Type B pancreatic cell (in vitro differentiated cells): Measurements from ENCODE around the gene KCNJ4. TPM values are rescaled to one million over a fixed set of nuclear protein-coding genes. Genes with fewer than 3 reads are reported as not detected.

Experiments
- DNase-seq: peaks from one replicate; pipeline ENCODE4 v3.0.0; 2021; ENCODE audit warnings: mixed read lengths; ENCODE audit not compliant: unreplicated experiment; ENCODE audit errors: extremely low spot score
- H3K27ac Mint-ChIP-seq: 2 replicates; pipeline ENCODE4 v1.8.0; 2021; ENCODE audit warnings: mild to moderate bottlenecking, mixed read lengths
- H3K27me3 Mint-ChIP-seq: 2 replicates; pipeline ENCODE4 v1.8.0; 2021; ENCODE audit warnings: mixed read lengths
- H3K36me3 Mint-ChIP-seq: 2 replicates; pipeline ENCODE4 v1.8.0; 2021; ENCODE audit warnings: mixed read lengths
- H3K4me1 Mint-ChIP-seq: one replicate; pipeline ENCODE4 v1.8.0; 2021; ENCODE audit warnings: mixed read lengths; ENCODE audit not compliant: unreplicated experiment
- H3K4me3 Mint-ChIP-seq: 2 replicates; pipeline ENCODE4 v1.8.0; 2021; ENCODE audit warnings: mild to moderate bottlenecking, mixed read lengths
- H3K9me3 Mint-ChIP-seq: 2 replicates; pipeline ENCODE4 v1.8.0; 2021; ENCODE audit warnings: mixed read lengths
- total RNA-seq: library from RNA; stranded (reverse); gene quantifications from 2 replicates; pipeline ENCODE4 v1.2.1, GENCODE V29; 2021; ENCODE audit warnings: low replicate concordance
- TF ChIP-seq, protein P1 (sequence below): fragments of 200-600 bp; sonication (generic); conservative IDR thresholded peaks from 2 replicates; pipeline ENCODE4 v1.5.0; 2021; ENCODE audit warnings: antibody characterized with exemption, mild to moderate bottlenecking

The KCNJ4 gene
- total RNA-seq, 1 donor from 2014 or later = 2.0 TPM

DNA sequence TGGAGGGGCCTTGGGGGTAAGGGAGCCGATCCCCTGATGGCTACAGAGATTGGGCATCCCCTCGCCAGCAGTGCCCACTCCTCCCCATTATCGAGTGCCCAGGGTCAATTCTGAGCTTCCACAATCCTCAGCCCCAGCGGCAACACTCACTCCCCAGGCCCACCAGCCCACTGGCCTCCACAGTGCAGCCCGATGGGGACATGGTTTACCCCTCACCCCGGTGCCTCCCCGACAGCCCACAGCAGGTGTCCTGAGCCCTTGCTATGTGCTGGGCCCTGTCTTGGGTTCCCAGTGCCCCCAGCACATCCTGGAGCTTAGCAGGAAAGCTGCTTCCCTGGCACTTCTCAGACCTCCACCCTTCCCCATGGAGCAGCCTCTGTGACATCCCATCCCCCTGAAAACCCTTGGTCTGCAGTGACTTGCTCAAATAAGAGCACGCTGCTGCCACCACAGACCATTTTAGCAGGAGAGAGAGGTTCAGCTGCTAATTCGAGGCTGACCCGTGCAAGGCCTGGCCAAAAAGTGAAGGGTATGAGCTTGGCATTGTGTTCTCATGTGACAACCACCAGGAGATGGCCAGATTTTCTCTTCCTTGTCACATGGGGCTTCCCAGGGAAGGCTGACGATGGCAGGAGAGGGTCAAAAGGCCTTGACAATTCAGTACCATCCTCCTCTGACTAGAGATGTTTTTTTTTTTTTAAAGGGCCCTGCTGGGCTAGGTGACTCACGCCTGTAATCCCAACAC, 23.6 kb downstream of the KCNJ4 start:
- no peaks in the 10 kb centered on the region for H3K9me3 Mint-ChIP-seq
- DNase-seq = no peak

GRCh38 chr22:38429499-38430068, 25.4 kb downstream of the KCNJ4 start:
- TF ChIP-seq, protein P1, sequence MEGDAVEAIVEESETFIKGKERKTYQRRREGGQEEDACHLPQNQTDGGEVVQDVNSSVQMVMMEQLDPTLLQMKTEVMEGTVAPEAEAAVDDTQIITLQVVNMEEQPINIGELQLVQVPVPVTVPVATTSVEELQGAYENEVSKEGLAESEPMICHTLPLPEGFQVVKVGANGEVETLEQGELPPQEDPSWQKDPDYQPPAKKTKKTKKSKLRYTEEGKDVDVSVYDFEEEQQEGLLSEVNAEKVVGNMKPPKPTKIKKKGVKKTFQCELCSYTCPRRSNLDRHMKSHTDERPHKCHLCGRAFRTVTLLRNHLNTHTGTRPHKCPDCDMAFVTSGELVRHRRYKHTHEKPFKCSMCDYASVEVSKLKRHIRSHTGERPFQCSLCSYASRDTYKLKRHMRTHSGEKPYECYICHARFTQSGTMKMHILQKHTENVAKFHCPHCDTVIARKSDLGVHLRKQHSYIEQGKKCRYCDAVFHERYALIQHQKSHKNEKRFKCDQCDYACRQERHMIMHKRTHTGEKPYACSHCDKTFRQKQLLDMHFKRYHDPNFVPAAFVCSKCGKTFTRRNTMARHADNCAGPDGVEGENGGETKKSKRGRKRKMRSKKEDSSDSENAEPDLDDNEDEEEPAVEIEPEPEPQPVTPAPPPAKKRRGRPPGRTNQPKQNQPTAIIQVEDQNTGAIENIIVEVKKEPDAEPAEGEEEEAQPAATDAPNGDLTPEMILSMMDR = no peak
- H3K27ac Mint-ChIP-seq = no peak overlapping the region
- no peak for DNase-seq
- no peak overlapping the region for H3K4me3 Mint-ChIP-seq
- H3K27me3 Mint-ChIP-seq = no peaks in the 10 kb centered on the region
- H3K36me3 Mint-ChIP-seq = no peaks in the 10 kb centered on the region
- H3K9me3 Mint-ChIP-seq = no peaks in the 10 kb centered on the region
- no peaks in the 10 kb centered on the region for H3K4me1 Mint-ChIP-seq

More for the DNA sequence above, 23.6 kb downstream of the KCNJ4 start:
- no peaks in the 10 kb centered on the region for H3K27me3 Mint-ChIP-seq
- H3K36me3 Mint-ChIP-seq = no peaks in the 10 kb centered on the region
- no peak overlapping the region for H3K4me3 Mint-ChIP-seq
- TF ChIP-seq, protein P1 = no peak
- H3K4me1 Mint-ChIP-seq = no peaks in the 10 kb centered on the region
- H3K27ac Mint-ChIP-seq = no peak overlapping the region

DNA sequence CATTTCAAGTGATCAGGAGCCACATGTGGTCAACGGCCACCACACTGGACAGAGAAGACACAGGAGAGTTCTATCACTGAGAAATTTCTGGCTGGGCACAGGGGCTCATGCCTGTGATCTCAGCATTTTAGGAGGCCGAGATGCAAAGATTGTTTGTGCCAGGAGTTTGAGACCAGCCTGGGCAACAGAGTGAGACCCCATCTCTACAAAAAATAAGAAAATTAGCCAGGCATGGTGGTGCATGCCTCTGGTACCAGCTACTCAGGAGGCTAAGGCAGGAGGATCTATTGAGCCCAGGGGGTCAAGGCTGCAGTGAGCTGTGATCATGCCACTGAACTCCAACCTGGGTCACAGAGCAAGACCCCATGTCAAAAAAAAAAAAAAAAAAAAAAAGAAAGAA, 26.3 kb downstream of the KCNJ4 start:
- Mint-ChIP-seq H3K27ac (no peak overlapping the region), H3K27me3 (no peaks in the 10 kb centered on the region), H3K4me1 (no peaks in the 10 kb centered on the region), H3K36me3 (no peaks in the 10 kb centered on the region), H3K4me3 (no peak overlapping the region), H3K9me3 (no peaks in the 10 kb centered on the region)
- DNase-seq = no peak
- TF ChIP-seq, protein P1 = no peak

DNA sequence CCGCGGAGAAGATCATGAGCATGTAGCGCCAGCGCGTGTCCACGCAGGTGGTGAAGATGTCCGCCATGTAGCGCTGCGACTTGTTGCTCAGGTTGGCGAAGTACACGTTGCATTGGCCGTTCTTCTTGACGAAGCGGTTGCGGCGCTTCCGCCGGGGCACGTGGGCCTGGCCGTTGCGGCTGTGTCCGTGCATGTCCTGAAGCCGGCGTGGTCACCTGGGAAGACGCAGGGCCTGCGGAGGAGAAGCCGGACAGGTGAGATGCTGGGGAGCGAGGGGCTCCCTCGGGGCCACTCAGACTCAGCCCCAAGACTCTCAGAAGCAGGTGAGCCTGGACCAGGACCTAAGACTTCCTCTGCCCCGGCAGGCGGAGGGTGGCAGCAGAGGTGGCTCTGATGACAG, 27.1 kb downstream of the KCNJ4 start:
- no peaks in the 10 kb centered on the region for H3K9me3 Mint-ChIP-seq
- TF ChIP-seq, protein P1 = no peak
- H3K36me3 Mint-ChIP-seq = no peaks in the 10 kb centered on the region
- H3K4me3 Mint-ChIP-seq = no peak overlapping the region
- no peaks in the 10 kb centered on the region for H3K27me3 Mint-ChIP-seq
- H3K4me1 Mint-ChIP-seq = no peaks in the 10 kb centered on the region
- no peak for DNase-seq
- H3K27ac Mint-ChIP-seq = no peak overlapping the region

DNA sequence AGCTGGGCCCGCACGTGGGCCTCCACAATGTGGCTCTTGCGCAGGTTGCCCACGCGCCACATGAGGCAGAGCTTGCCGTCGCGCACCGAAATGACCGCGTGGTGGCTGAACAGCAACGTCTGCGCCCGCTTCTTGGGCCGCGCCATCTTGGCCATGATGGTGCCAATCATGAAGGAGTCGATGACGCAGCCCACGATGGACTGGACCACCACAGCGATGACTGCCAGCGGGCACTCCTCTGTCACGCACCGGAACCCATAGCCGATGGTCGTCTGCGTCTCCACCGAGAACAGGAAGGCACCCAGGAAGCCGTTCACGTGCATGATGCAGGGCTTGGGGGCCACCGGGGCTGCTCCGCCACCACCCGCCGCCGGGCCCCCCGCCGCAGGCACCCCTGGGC, 27.5 kb downstream of the KCNJ4 start:
- H3K36me3 Mint-ChIP-seq = no peaks in the 10 kb centered on the region
- H3K27me3 Mint-ChIP-seq = no peaks in the 10 kb centered on the region
- H3K27ac Mint-ChIP-seq = no peak overlapping the region
- H3K4me1 Mint-ChIP-seq = no peaks in the 10 kb centered on the region
- DNase-seq = no peak
- H3K4me3 Mint-ChIP-seq = no peak overlapping the region
- TF ChIP-seq, protein P1 = no peak
- no peaks in the 10 kb centered on the region for H3K9me3 Mint-ChIP-seq
